Left renal pelvis (tissue), 4 donors: ENCODE data around the gene ATG4D. TPM values are rescaled to one million over a fixed set of nuclear protein-coding genes. Genes with fewer than 3 reads are reported as not detected.

ENCODE experiments used
- polyA plus RNA-seq, 4 donors: library from polyadenylated mRNA; unstranded; fragments of 120-200 nt; gene quantifications; one replicate each; pipeline ENCODE4 v1.2.1, GENCODE V29; 2013; ENCODE audit not compliant: insufficient read length in 4 of 4

ATG4D gene
- polyA plus RNA-seq, 4 donors: 17.1 to 37.0 (median 27.8) TPM

Other genes starting within 250 kb of the ATG4D start
- gene ZGLP1, start 234.1 kb upstream of the ATG4D start, polyA plus RNA-seq: 10 to 100 TPM in 1 of 4 donors, 1 to 10 TPM in 3; 4.4 to 10.6 (median 5.3) TPM
- 10 to 100 TPM; 12.7 to 25.3 (median 15.8) TPM for gene FDX2, start 227.9 kb upstream of the ATG4D start, polyA plus RNA-seq
- gene RAVER1, start 210.4 kb upstream of the ATG4D start, polyA plus RNA-seq: 10 to 100 TPM; 24.0 to 40.5 (median 26.5) TPM
- 1 to 10 TPM; 6.6 to 9.4 (median 9.0) TPM for gene ICAM3, start 204.3 kb upstream of the ATG4D start, polyA plus RNA-seq
- 100 to 1,000 TPM; 102 to 170 (median 113) TPM for gene TYK2, start 163.3 kb upstream of the ATG4D start, polyA plus RNA-seq
- gene CDC37, start 140.4 kb upstream of the ATG4D start, polyA plus RNA-seq: 100 to 1,000 TPM; 106 to 172 (median 139) TPM
- 1 to 10 TPM; 2.1 to 4.2 (median 2.8) TPM for gene PDE4A, start 123.4 kb upstream of the ATG4D start, polyA plus RNA-seq
- 10 to 100 TPM; 71.2 to 77.2 (median 74.1) TPM for gene KEAP1, start 40.5 kb upstream of the ATG4D start, polyA plus RNA-seq
- gene S1PR5, start 26.5 kb upstream of the ATG4D start, polyA plus RNA-seq: 1 to 10 TPM; 1.5 to 1.9 (median 1.6) TPM
- 10 to 100 TPM; 26.1 to 39.2 (median 33.6) TPM for gene KRI1, start 22.1 kb downstream of the ATG4D start, polyA plus RNA-seq
- gene CDKN2D, start 25.1 kb downstream of the ATG4D start, polyA plus RNA-seq: 10 to 100 TPM in 3 of 4 donors, 1 to 10 TPM in 1; 8.6 to 25.4 (median 10.6) TPM
- 10 to 100 TPM in 3 of 4 donors, 1 to 10 TPM in 1; 1.7 to 60.2 (median 43.2) TPM for gene AP1M2, start 43.4 kb downstream of the ATG4D start, polyA plus RNA-seq
- gene SLC44A2, start 81.6 kb downstream of the ATG4D start, polyA plus RNA-seq: 100 to 1,000 TPM; 134 to 211 (median 197) TPM
- gene ILF3, start 110.4 kb downstream of the ATG4D start, polyA plus RNA-seq: 100 to 1,000 TPM; 209 to 347 (median 284) TPM
- gene QTRT1, start 157.5 kb downstream of the ATG4D start, polyA plus RNA-seq: 10 to 100 TPM; 37.0 to 80.4 (median 42.7) TPM
- gene DNM2, start 174.2 kb downstream of the ATG4D start, polyA plus RNA-seq: 100 to 1,000 TPM in 3 of 4 donors, 10 to 100 TPM in 1; 68.8 to 166 (median 125) TPM